Neuronal stem cell (in vitro differentiated cells): ENCODE data around the gene PAPPA2.
A peak's percentile ranks its signal among the peaks of the same experiment; 100 is the strongest.

Experiments
- DNase-seq: peaks from one replicate; pipeline ENCODE4 v3.0.0-alpha.2; 2013; ENCODE audit warnings: low spot score
- H2AFZ ChIP-seq: one replicate; pipeline ENCODE4 v1.6.1; 2013; ENCODE audit warnings: mild to moderate bottlenecking, low read length, inconsistent platforms
- H2AK5ac ChIP-seq: 2 replicates; pipeline ENCODE4 v1.6.1; 2013; ENCODE audit warnings: low read depth, mild to moderate bottlenecking, inconsistent platforms, low read length, moderate library complexity, mixed read lengths
- H2BK120ac ChIP-seq: 2 replicates; pipeline ENCODE4 v1.6.1; 2013; ENCODE audit warnings: low read depth, mild to moderate bottlenecking, inconsistent platforms, low read length, moderate library complexity, mixed read lengths
- H2BK12ac ChIP-seq: one replicate; pipeline ENCODE4 v1.6.1; 2013; ENCODE audit warnings: low read length, inconsistent platforms
- H2BK15ac ChIP-seq: 2 replicates; pipeline ENCODE4 v1.6.1; 2013; ENCODE audit warnings: mild to moderate bottlenecking, low read length, inconsistent platforms, mixed read lengths
- H2BK5ac ChIP-seq: one replicate; pipeline ENCODE4 v1.6.1; 2013; ENCODE audit warnings: inconsistent platforms, mild to moderate bottlenecking, low read length, moderate library complexity
- H3K14ac ChIP-seq: one replicate; pipeline ENCODE4 v1.6.1; 2013; ENCODE audit warnings: low read length, inconsistent platforms
- H3K18ac ChIP-seq: 2 replicates; pipeline ENCODE4 v1.6.1; 2013; ENCODE audit warnings: low read length, inconsistent platforms
- H3K23ac ChIP-seq: 2 replicates; pipeline ENCODE4 v1.6.1; 2013; ENCODE audit warnings: low read depth, mild to moderate bottlenecking, mixed read lengths, low read length, inconsistent platforms; ENCODE audit not compliant: poor library complexity
- H3K27ac ChIP-seq: replicated peaks from 3 replicates; pipeline ENCODE4 v1.5.1; 2013; ENCODE audit warnings: low read length, inconsistent platforms
- H3K27me3 ChIP-seq, 3 experiments: 2 replicates each; pipeline ENCODE4 v1.6.1; 2013; ENCODE audit warnings: low read length in 3 of 3, mild to moderate bottlenecking in 2 of 3, inconsistent platforms in 1 of 3, low read depth in 1 of 3, mixed read lengths in 1 of 3, moderate library complexity in 1 of 3; ENCODE audit not compliant: control insufficient read depth in 3 of 3, insufficient read depth in 3 of 3
- H3K36me3 ChIP-seq, 2 donors: replicated peaks in 1 of 2; 2 replicates each; pipeline ENCODE4 v1.6.1; 2013; ENCODE audit warnings: low read length in 2 of 2; ENCODE audit not compliant: control insufficient read depth in 2 of 2, insufficient read depth in 2 of 2
- H3K4ac ChIP-seq: 2 replicates; pipeline ENCODE4 v1.6.1; 2013; ENCODE audit warnings: inconsistent platforms, mild to moderate bottlenecking, low read length, moderate library complexity
- H3K4me1 ChIP-seq, 2 donors: 1 replicate in 1 of 2; 2 replicates in 1 of 2; pipeline ENCODE4 v1.6.1; 2013; ENCODE audit warnings: low read length in 2 of 2, low read depth in 1 of 2; ENCODE audit not compliant: control insufficient read depth in 2 of 2, insufficient read depth in 1 of 2
- H3K4me2 ChIP-seq: one replicate; pipeline ENCODE4 v1.6.1; 2013; ENCODE audit warnings: mild to moderate bottlenecking, low read length, inconsistent platforms; ENCODE audit not compliant: insufficient read depth, poor library complexity, severe bottlenecking
- H3K4me3 ChIP-seq, 2 donors: 2 replicates each; pipeline ENCODE4 v1.5.1; 2013; ENCODE audit warnings: low read length in 2 of 2, mild to moderate bottlenecking in 2 of 2, inconsistent platforms in 1 of 2, moderate library complexity in 1 of 2
- H3K79me1 ChIP-seq: one replicate; pipeline ENCODE4 v1.6.1; 2013; ENCODE audit warnings: low read depth, mild to moderate bottlenecking, inconsistent platforms, low read length, moderate library complexity
- H3K9ac ChIP-seq: one replicate; pipeline ENCODE4 v1.6.1; 2013; ENCODE audit warnings: mild to moderate bottlenecking, low read depth, low read length, inconsistent platforms; ENCODE audit not compliant: poor library complexity
- H3K9me3 ChIP-seq, 2 donors: replicated peaks in 1 of 2; 2 replicates each; pipeline versions ENCODE3 to v1.6.1; 2013; ENCODE audit warnings: low read length in 2 of 2, mild to moderate bottlenecking in 2 of 2, inconsistent platforms in 1 of 2, low read depth in 1 of 2, mixed read lengths in 1 of 2, moderate library complexity in 1 of 2; ENCODE audit not compliant: control insufficient read depth in 2 of 2, insufficient read depth in 1 of 2
- H4K8ac ChIP-seq: one replicate; pipeline ENCODE4 v1.6.1; 2013; ENCODE audit warnings: low read depth, mild to moderate bottlenecking, inconsistent platforms, low read length, moderate library complexity
- H4K91ac ChIP-seq: one replicate; pipeline ENCODE4 v1.6.1; 2013; ENCODE audit warnings: low read length, low read depth, mild to moderate bottlenecking, inconsistent platforms; ENCODE audit not compliant: poor library complexity
- WGBS, 2 donors: extraction: QIAGEN DNeasy Blood & Tissue Kit; methylation state at CpG; one replicate each; pipeline ENCODE4 v1.1.7; 2013; ENCODE audit warnings: missing lambda C conversion rate in 2 of 2, mixed read lengths in 1 of 2; ENCODE audit not compliant: insufficient read length in 2 of 2, insufficient replicate concordance in 1 of 2; ENCODE audit errors: extremely low coverage in 2 of 2; 5-methylcytosine and 5-hydroxymethylcytosine counted together

The PAPPA2 gene

GRCh38 chr1:176546825-176547224 lies 83.8 kb downstream of the PAPPA2 start:
- no peak overlapping the region for H3K27ac ChIP-seq
- no peak overlapping the region for H4K8ac ChIP-seq
- H4K91ac ChIP-seq = no peak overlapping the region
- H3K4me2 ChIP-seq = no peak overlapping the region
- H2BK12ac ChIP-seq = no peak overlapping the region
- H3K36me3 ChIP-seq = no peaks in the 10 kb centered on the region
- no peak overlapping the region for H3K9ac ChIP-seq
- H3K79me1 ChIP-seq = no peaks in the 10 kb centered on the region
- no peak overlapping the region for H3K23ac ChIP-seq
- H2BK15ac ChIP-seq = no peak overlapping the region
- H2AFZ ChIP-seq = no peak overlapping the region
- no peak overlapping the region for H3K14ac ChIP-seq
- no peak overlapping the region for H2BK5ac ChIP-seq
- H3K18ac ChIP-seq = no peak overlapping the region
- DNase-seq = no peak
- no peaks in the 10 kb centered on the region for H3K27me3 ChIP-seq
- WGBS, 2 donors = no CpG with 5 or more reads among the region's 1 CpG
- no peak overlapping the region for H2BK120ac ChIP-seq
- H3K4me3 ChIP-seq = no peak overlapping the region
- no peak overlapping the region for H2AK5ac ChIP-seq
- H3K4me1 ChIP-seq = peaks cover 0 to 2% of the 10 kb centered on the region in 2 donors
- H3K9me3 ChIP-seq = no peaks in the 10 kb centered on the region
- no peak overlapping the region for H3K4ac ChIP-seq

GRCh38 chr1:176551146-176551545 lies 88.2 kb downstream of the PAPPA2 start:
- whole genome bisulfite sequencing, 2 donors = no CpG with 5 or more reads among the region's 6 CpGs
- no peak overlapping the region for H3K14ac ChIP-seq
- H3K36me3 ChIP-seq = no peaks in the 10 kb centered on the region
- no peak overlapping the region for H3K9ac ChIP-seq
- H2BK12ac ChIP-seq = no peak overlapping the region
- no peak overlapping the region for H3K4ac ChIP-seq
- no peak overlapping the region for H4K8ac ChIP-seq
- no peak overlapping the region for H2BK15ac ChIP-seq
- no peak for DNase-seq
- no peak overlapping the region for H2BK120ac ChIP-seq
- no peak overlapping the region for H3K4me2 ChIP-seq
- H3K27ac ChIP-seq = no peak overlapping the region
- H3K79me1 ChIP-seq = no peaks in the 10 kb centered on the region
- H3K23ac ChIP-seq = no peak overlapping the region
- H3K27me3 ChIP-seq = peaks cover 0 to 3% (median 0%) of the 10 kb centered on the region in 3 experiments
- H2BK5ac ChIP-seq = no peak overlapping the region
- no peak overlapping the region for H3K18ac ChIP-seq
- H3K4me3 ChIP-seq = no peak overlapping the region
- H3K9me3 ChIP-seq = no peaks in the 10 kb centered on the region
- peaks cover 0 to 9% of the 10 kb centered on the region in 2 donors for H3K4me1 ChIP-seq
- H2AK5ac ChIP-seq = no peak overlapping the region
- no peak overlapping the region for H2AFZ ChIP-seq
- no peak overlapping the region for H4K91ac ChIP-seq

GRCh38 chr1:176552217-176552991 lies 89.4 kb downstream of the PAPPA2 start:
- no peak overlapping the region for H3K18ac ChIP-seq
- H3K79me1 ChIP-seq = no peaks in the 10 kb centered on the region
- no peaks in the 10 kb centered on the region for H3K36me3 ChIP-seq
- WGBS, 2 donors = 83% methylated on average over 2 of the region's 10 CpGs; no CpG with 5 or more reads in 1 of the 2 donors
- peaks cover 0 to 9% of the 10 kb centered on the region in 2 donors for H3K4me1 ChIP-seq
- no peak overlapping the region for H2AK5ac ChIP-seq
- H4K91ac ChIP-seq = no peak overlapping the region
- no peak overlapping the region for H3K4me3 ChIP-seq
- no peak overlapping the region for H2AFZ ChIP-seq
- no peak overlapping the region for H2BK12ac ChIP-seq
- DNase-seq = peak; percentile 15
- H2BK120ac ChIP-seq = no peak overlapping the region
- H4K8ac ChIP-seq = no peak overlapping the region
- no peak overlapping the region for H3K9ac ChIP-seq
- no peak overlapping the region for H3K23ac ChIP-seq
- H3K27ac ChIP-seq = peak overlapping the region; percentile 7
- H2BK5ac ChIP-seq = no peak overlapping the region
- H3K14ac ChIP-seq = no peak overlapping the region
- H3K4ac ChIP-seq = no peak overlapping the region
- peaks cover 0 to 3% (median 0%) of the 10 kb centered on the region in 3 experiments for H3K27me3 ChIP-seq
- no peaks in the 10 kb centered on the region for H3K9me3 ChIP-seq
- H3K4me2 ChIP-seq = peak overlapping the region; percentile 35
- no peak overlapping the region for H2BK15ac ChIP-seq

GRCh38 chr1:176552999-176553398 lies 90.0 kb downstream of the PAPPA2 start:
- peak; percentile 18 for DNase-seq
- H3K14ac ChIP-seq = no peak overlapping the region
- peak overlapping the region; percentile 29 for H3K4me2 ChIP-seq
- no peak overlapping the region for H2AK5ac ChIP-seq
- peaks cover 0 to 9% of the 10 kb centered on the region in 2 donors for H3K4me1 ChIP-seq
- H2BK15ac ChIP-seq = no peak overlapping the region
- H3K23ac ChIP-seq = no peak overlapping the region
- H2BK12ac ChIP-seq = no peak overlapping the region
- no peak overlapping the region for H3K18ac ChIP-seq
- no peak overlapping the region for H3K4me3 ChIP-seq
- H3K36me3 ChIP-seq = no peaks in the 10 kb centered on the region
- no peak overlapping the region for H4K8ac ChIP-seq
- no peak overlapping the region for H3K4ac ChIP-seq
- H3K9me3 ChIP-seq = no peaks in the 10 kb centered on the region
- H2BK120ac ChIP-seq = no peak overlapping the region
- no CpG with 5 or more reads among the region's 7 CpGs for WGBS, 2 donors
- no peak overlapping the region for H2BK5ac ChIP-seq
- no peak overlapping the region for H3K9ac ChIP-seq
- H2AFZ ChIP-seq = no peak overlapping the region
- H3K27me3 ChIP-seq = peaks cover 0 to 3% (median 0%) of the 10 kb centered on the region in 3 experiments
- no peak overlapping the region for H4K91ac ChIP-seq
- no peak overlapping the region for H3K27ac ChIP-seq
- no peaks in the 10 kb centered on the region for H3K79me1 ChIP-seq
